Coronary artery (tissue), 2 donors: ENCODE measurements around the gene DEXI.
"Not testable (repeated sequence)": the region's sequence is repeated elsewhere in the genome, so short reads cannot be mapped to it uniquely, and the experiment has no call there.

ENCODE experiments used
- DNase-seq: peaks from one replicate; pipeline ENCODE4 v3.0.0-alpha.2; 2017; ENCODE audit warnings: low spot score
- H3K27ac ChIP-seq, 2 donors: fragments of 200-600 bp; sonication (generic); one replicate each; pipeline ENCODE4 v1.5.1; 2016 to 2019
- H3K4me3 ChIP-seq: fragments of 200-600 bp; sonication (generic); 2 replicates; pipeline ENCODE4 v1.5.1; 2016; ENCODE audit warnings: mild to moderate bottlenecking, moderate library complexity
- CTCF ChIP-seq: fragments of 200-600 bp; sonication (generic); IDR thresholded peaks from one replicate; pipeline ENCODE4 v1.5.1; 2019; ENCODE audit warnings: antibody characterized with exemption

The DEXI gene

DNA sequence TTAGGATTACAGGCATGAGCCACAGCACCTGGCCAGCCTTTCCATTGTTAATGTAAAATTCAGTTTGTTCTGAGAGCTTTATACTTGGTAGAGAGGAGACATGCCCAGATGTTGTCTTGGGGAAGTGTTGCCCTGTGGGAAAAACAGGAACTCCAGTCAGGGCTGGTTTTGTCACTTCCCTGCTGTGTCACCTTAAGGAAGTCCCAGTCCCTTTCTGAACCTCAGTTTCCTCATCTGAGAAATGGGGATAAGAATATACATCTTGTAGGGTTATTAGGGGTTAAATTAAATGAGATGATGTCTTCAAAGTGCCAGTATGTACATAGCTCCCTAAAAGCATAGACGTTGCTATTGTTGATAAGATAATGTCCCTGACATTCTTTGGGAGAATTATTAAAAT is 27.3 kb upstream of the DEXI start:
- no peak overlapping the region for H3K4me3 ChIP-seq
- no peak for TF ChIP-seq CTCF
- no peak overlapping the region for H3K27ac ChIP-seq

GRCh38 chr16:10968498-10968897 is 26.2 kb upstream of the DEXI start:
- TF ChIP-seq CTCF: no peak
- H3K4me3 ChIP-seq: no peak overlapping the region
- no peak for DNase-seq
- H3K27ac ChIP-seq: no peak overlapping the region

More for the DNA sequence above, 27.3 kb upstream of the DEXI start:
- DNase-seq: no peak

- no peak for TF ChIP-seq CTCF
- no peak for DNase-seq
- H3K4me3 ChIP-seq: no peak overlapping the region
- no peak overlapping the region for H3K27ac ChIP-seq
These were observed 25.7 kb upstream of the DEXI start for GRCh38 chr16:10967986-10968385.

DNA sequence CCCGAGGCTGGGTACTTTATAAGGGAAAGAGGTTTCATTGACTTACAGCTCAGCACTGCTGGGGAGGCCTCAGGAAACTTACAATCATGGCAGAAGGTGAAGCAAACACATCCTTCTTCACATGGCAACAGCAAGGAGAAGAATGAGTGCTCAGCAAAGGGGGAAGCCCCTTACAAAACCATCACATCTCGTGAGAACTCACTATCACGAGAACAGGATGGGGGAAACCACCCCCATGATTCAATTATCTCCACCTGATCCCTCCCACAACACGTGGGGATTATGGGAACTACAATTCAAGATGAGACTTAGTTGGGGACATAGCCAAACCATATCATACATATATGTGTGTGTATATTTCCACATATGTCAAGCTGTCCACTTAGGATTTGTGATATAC is 24.3 kb upstream of the DEXI start:
- not testable (repeated sequence) for H3K4me3 ChIP-seq, H3K27ac ChIP-seq, DNase-seq

DNA sequence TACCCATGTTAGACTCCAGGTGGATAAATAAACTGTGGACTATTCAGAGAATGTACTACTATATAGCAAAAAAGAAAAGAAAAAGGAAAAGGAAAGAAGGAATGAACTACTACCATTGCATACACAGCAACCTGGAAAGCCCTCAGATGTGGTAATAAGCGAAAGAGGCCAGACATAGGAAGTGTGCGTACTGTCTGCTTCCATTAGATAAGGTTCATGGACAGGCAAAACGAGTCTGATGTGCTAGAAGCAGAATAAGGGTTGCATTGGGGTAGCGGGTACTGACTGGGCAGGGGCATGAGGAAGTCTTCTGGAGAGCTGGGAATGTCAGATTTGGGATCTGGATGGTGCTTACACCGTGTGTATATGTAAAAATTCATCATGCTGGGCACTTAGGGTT is 23.9 kb upstream of the DEXI start:
- Histone ChIP-seq H3K4me3 (no peak overlapping the region), H3K27ac (no peak overlapping the region)
- no peak for TF ChIP-seq CTCF
- no peak for DNase-seq

GRCh38 chr16:10965440-10966061 is 23.3 kb upstream of the DEXI start:
- DNase-seq: no peak
- no peak overlapping the region for H3K4me3 ChIP-seq
- TF ChIP-seq CTCF: no peak
- H3K27ac ChIP-seq: no peak overlapping the region

DNA sequence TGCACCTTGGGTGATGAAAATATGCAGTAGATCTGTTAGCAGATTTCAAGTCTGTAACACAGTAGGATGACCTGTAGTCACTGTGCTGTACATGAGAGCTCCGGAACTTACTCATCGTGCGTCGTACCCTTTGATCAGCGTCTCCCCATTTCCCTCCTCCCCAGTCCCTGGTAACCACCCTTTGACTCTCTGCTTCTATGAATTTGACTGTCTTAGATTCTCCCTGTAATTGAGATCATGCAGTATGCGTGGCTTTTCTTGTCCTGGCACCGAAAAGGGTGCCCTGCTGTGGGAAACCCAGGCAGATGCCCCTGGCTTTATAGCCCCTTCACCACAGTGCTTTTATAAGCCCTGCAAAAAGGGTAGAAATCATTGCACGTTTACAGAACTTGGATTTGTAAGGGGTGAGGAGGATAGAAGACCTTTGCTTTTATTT is 22.6 kb upstream of the DEXI start:
- no peak overlapping the region for H3K27ac ChIP-seq
- H3K4me3 ChIP-seq: no peak overlapping the region
- TF ChIP-seq CTCF: no peak
- DNase-seq: no peak
